HepG2 (cell line): ENCODE data around the gene TRIP6. TPM values are rescaled to one million over a fixed set of nuclear protein-coding genes. Genes with fewer than 3 reads are reported as not detected.

Source experiments
- AGO1 ChIP-seq: fragments of 200-400 bp; formaldehyde crosslinking; IDR thresholded peaks from 2 replicates; pipeline ENCODE4 v1.6.1; 2017; ENCODE audit warnings: mild to moderate bottlenecking, low read depth, low read length, moderate library complexity; ENCODE audit not compliant: poor library complexity, severe bottlenecking
- GATA4 ChIP-seq: sonication (generic); IDR thresholded peaks from 2 replicates; pipeline ENCODE4 v1.6.1; 2016; ENCODE audit warnings: antibody characterized with exemption, low read depth, borderline replicate concordance
- HHEX ChIP-seq: IDR thresholded peaks from 2 replicates; pipeline ENCODE4 v1.6.1; 2016; ENCODE audit warnings: control low read depth
- LCORL ChIP-seq, 2 experiments: fragments of 450-650 bp in 1 of 2; sonication (generic) in 1 of 2; formaldehyde crosslinking in 1 of 2; IDR thresholded peaks; 2 replicates each; pipeline versions ENCODE4 v1.5.0 to v1.6.1; 2017 to 2020; ENCODE audit warnings: antibody characterized with exemption in 1 of 2, missing genetic modification reagents in 1 of 2
- MAFF ChIP-seq: IDR thresholded peaks from 2 replicates; pipeline ENCODE4 v1.6.1; 2011; ENCODE audit warnings: low read depth, low read length, improper control_type of control experiment
- MBD4 ChIP-seq: IDR thresholded peaks from 2 replicates; pipeline ENCODE4 v1.6.1; 2012; ENCODE audit warnings: low read length, inconsistent platforms, borderline replicate concordance
- MLX ChIP-seq: IDR thresholded peaks from 2 replicates; pipeline ENCODE4 v1.6.1; 2016
- MTA1 ChIP-seq: sonication (generic); formaldehyde crosslinking; IDR thresholded peaks from 2 replicates; pipeline ENCODE4 v1.4.0; 2020; ENCODE audit warnings: missing genetic modification reagents, mild to moderate bottlenecking, borderline replicate concordance
- NFRKB ChIP-seq: fragments of 450-650 bp; IDR thresholded peaks from 2 replicates; pipeline ENCODE4 v1.6.1; 2017
- POLR2AphosphoS2 ChIP-seq: IDR thresholded peaks from 2 replicates; pipeline ENCODE4 v1.6.1; 2011; ENCODE audit warnings: low read depth, low read length, improper control_type of control experiment
- PRDM4 ChIP-seq: sonication (generic); formaldehyde crosslinking; IDR thresholded peaks from 2 replicates; pipeline ENCODE4 v1.9.0; 2021; ENCODE audit warnings: missing genetic modification reagents, borderline replicate concordance
- RAD51 ChIP-seq: fragments of 450-650 bp; IDR thresholded peaks from 2 replicates; pipeline ENCODE4 v1.6.1; 2016; ENCODE audit warnings: borderline replicate concordance
- SIX1 ChIP-seq: sonication (generic); formaldehyde crosslinking; IDR thresholded peaks from 2 replicates; pipeline ENCODE4 v1.4.0; 2020; ENCODE audit warnings: missing genetic modification reagents, borderline replicate concordance
- SIX4 ChIP-seq: sonication (generic); formaldehyde crosslinking; IDR thresholded peaks from 2 replicates; pipeline ENCODE4 v1.4.0; 2020; ENCODE audit warnings: missing genetic modification reagents
- TSC22D2 ChIP-seq: sonication (generic); formaldehyde crosslinking; IDR thresholded peaks from 2 replicates; pipeline ENCODE4 v1.5.1; 2020; ENCODE audit warnings: missing genetic modification reagents, mild to moderate bottlenecking, borderline replicate concordance
- ZBTB25 ChIP-seq: IDR thresholded peaks from 2 replicates; pipeline ENCODE4 v1.6.1; 2018; ENCODE audit warnings: missing genetic modification reagents
- ZFP62 ChIP-seq: sonication (generic); formaldehyde crosslinking; IDR thresholded peaks from 2 replicates; pipeline ENCODE4 v1.4.0; 2020; ENCODE audit warnings: missing genetic modification reagents
- ZGPAT ChIP-seq: IDR thresholded peaks from 2 replicates; pipeline ENCODE4 v1.6.1; 2016; ENCODE audit warnings: mild to moderate bottlenecking
- ZKSCAN8 ChIP-seq: IDR thresholded peaks from 2 replicates; pipeline ENCODE4 v1.6.1; 2016; ENCODE audit warnings: borderline replicate concordance, missing genetic modification reagents, missing compliant biosample characterization
- ZNF160 ChIP-seq: sonication (generic); formaldehyde crosslinking; IDR thresholded peaks from 2 replicates; pipeline ENCODE4 v1.8.0; 2022; ENCODE audit warnings: mild to moderate bottlenecking, inconsistent platforms, missing genetic modification reagents
- ZNF431 ChIP-seq: sonication (generic); formaldehyde crosslinking; IDR thresholded peaks from 2 replicates; pipeline ENCODE4 v1.9.0; 2022; ENCODE audit warnings: missing genetic modification reagents, low read depth, mild to moderate bottlenecking, borderline replicate concordance
- ZNF44 ChIP-seq: sonication (generic); formaldehyde crosslinking; IDR thresholded peaks from 2 replicates; pipeline ENCODE4 v1.5.1; 2020; ENCODE audit warnings: mild to moderate bottlenecking, missing genetic modification reagents
- ZNF629 ChIP-seq: sonication (generic); formaldehyde crosslinking; conservative IDR thresholded peaks from 2 replicates; pipeline ENCODE4 v1.5.0; 2020; ENCODE audit warnings: missing genetic modification reagents
- ZNF678 ChIP-seq: sonication (generic); formaldehyde crosslinking; IDR thresholded peaks from 2 replicates; pipeline ENCODE4 v1.4.0; 2020; ENCODE audit warnings: mild to moderate bottlenecking, missing genetic modification reagents
- ZNF747 ChIP-seq: sonication (generic); formaldehyde crosslinking; IDR thresholded peaks from 2 replicates; pipeline ENCODE4 v1.8.1; 2023; ENCODE audit warnings: missing genetic modification reagents, mild to moderate bottlenecking, borderline replicate concordance
- polyA plus RNA-seq, 8 experiments: library from polyadenylated mRNA; depleted of rRNA in 3 of 8; stranded (reverse) in 7 of 8; unstranded in 1 of 8; fragments of >200 nt; fragmentation: Illumina TruSeq in 4 of 8; extraction: Trizol in 4 of 8; gene quantifications; 2 replicates each; pipeline versions ENCODE4 v1.2.1 to v1.2.3, GENCODE V29; 2011 to 2016; ENCODE audit warnings: low read depth in 4 of 8, missing spikeins in 1 of 8, mixed read lengths in 1 of 8; ENCODE audit not compliant: insufficient read depth in 1 of 8
- total RNA-seq, 5 experiments: library from RNA; depleted of rRNA; stranded (reverse); fragments of >200 nt; fragmentation: Illumina TruSeq; extraction: Trizol; gene quantifications; 2 replicates each; pipeline ENCODE4 v1.2.3, GENCODE V29; 2016; ENCODE audit warnings: low read depth in 1 of 5

Gene TRIP6
- total and polyA plus RNA-seq, 2 of the 13 experiments (the other 11 are each of a cell fraction or from before 2014, with no cell fraction given), result 0.34 to 0.38 TPM

GRCh38 chr7:100874577-100875355 lies 7.6 kb downstream of the TRIP6 start, which contains the start of gene SRRT (continued):
- TF ChIP-seq POLR2AphosphoS2 (no peak), GATA4 (peak; percentile 21; the same call in 1 of the 2 replicates), HHEX (CRISPR knock-in tag) (no peak), AGO1 (peak; percentile 42), ZGPAT (peak; percentile 84), ZKSCAN8 (CRISPR knock-in tag) (peak; percentile 51; the same call in 1 of the 2 replicates), MLX (0 out of 2 replicates have a peak, but pooled peaks have one; percentile 34), MBD4 (no peak), PRDM4 (CRISPR knock-in tag) (no peak), SIX1 (no peak), ZNF431 (CRISPR knock-in tag) (peak; percentile 81; the same call in 1 of the 2 replicates), MAFF (no peak), ZNF747 (CRISPR knock-in tag) (peak; percentile 77; the same call in 1 of the 2 replicates), ZFP62 (no peak), RAD51 (no peak), ZBTB25 (peak; percentile 97), NFRKB (no peak), ZNF160 (peak; percentile 40; the same call in 1 of the 2 replicates), TSC22D2 (CRISPR knock-in tag) (no peak), SIX4 (CRISPR knock-in tag) (peak; percentile 43), ZNF629 (CRISPR knock-in tag) (no peak), MTA1 (peak; percentile 54; the same call in 1 of the 2 replicates), ZNF678 (CRISPR knock-in tag) (peak; percentile 92), LCORL (IDR thresholded peaks at IDR 0.05) (no peak; the same call in 1 of the 2 replicates), LCORL (CRISPR knock-in tag; IDR thresholded peaks at IDR 0.05) (peak; percentile 67), ZNF44 (CRISPR knock-in tag) (no peak)
